HG03025 (cell line): ENCODE data around the gene UNCX.

Experiments
- ATAC-seq: cut with Tn5 transposase; IDR thresholded peaks from one replicate; pipeline ENCODE4 v1.9.1; 2021; ENCODE audit warnings: mild to moderate bottlenecking, moderate library complexity; ENCODE audit not compliant: unreplicated experiment, low FRiP score

The UNCX gene

GRCh38 chr7:1214516-1214915 is 18.2 kb upstream of the UNCX start:
- no peak for ATAC-seq

- no peak for ATAC-seq
These were observed 14.0 kb upstream of the UNCX start for GRCh38 chr7:1218541-1219165.

GRCh38 chr7:1219498-1219897 is 13.2 kb upstream of the UNCX start:
- ATAC-seq: no peak

GRCh38 chr7:1220000-1220726 is 12.5 kb upstream of the UNCX start:
- ATAC-seq: no peak

- ATAC-seq: no peak
These were observed 11.5 kb upstream of the UNCX start for GRCh38 chr7:1220977-1221745.

GRCh38 chr7:1223196-1223981 is 9.3 kb upstream of the UNCX start:
- ATAC-seq: no peak

- ATAC-seq: no peak
These were observed 8.5 kb upstream of the UNCX start for GRCh38 chr7:1224086-1224716.

- ATAC-seq: no peak
These were observed 7.6 kb upstream of the UNCX start for GRCh38 chr7:1225030-1225429.

- ATAC-seq: no peak
These were observed 7.1 kb upstream of the UNCX start for GRCh38 chr7:1225441-1226185.

GRCh38 chr7:1226186-1226901 is 6.3 kb upstream of the UNCX start:
- ATAC-seq: no peak

GRCh38 chr7:1227071-1227804 is 5.4 kb upstream of the UNCX start:
- no peak for ATAC-seq

GRCh38 chr7:1227814-1228544 is 4.7 kb upstream of the UNCX start:
- no peak for ATAC-seq

GRCh38 chr7:1228545-1229201 is 4.0 kb upstream of the UNCX start:
- ATAC-seq: no peak

GRCh38 chr7:1229202-1229947 is 3.3 kb upstream of the UNCX start:
- ATAC-seq: no peak

- no peak for ATAC-seq
These were observed 2.7 kb upstream of the UNCX start for GRCh38 chr7:1229956-1230355.

GRCh38 chr7:1230411-1231213 is 2.1 kb upstream of the UNCX start:
- ATAC-seq: no peak
